Retina (tissue), 1 donor: ENCODE results near the gene TRIM13.
A peak's percentile ranks its signal among the peaks of the same experiment; 100 is the strongest.
"Not testable (repeated sequence)": the region's sequence is repeated elsewhere in the genome, so short reads cannot be mapped to it uniquely, and the experiment has no call there.

Experiments
- DNase-seq: peaks from one replicate; pipeline ENCODE4 v3.0.0-alpha.2; 2016

Gene TRIM13, protein sequence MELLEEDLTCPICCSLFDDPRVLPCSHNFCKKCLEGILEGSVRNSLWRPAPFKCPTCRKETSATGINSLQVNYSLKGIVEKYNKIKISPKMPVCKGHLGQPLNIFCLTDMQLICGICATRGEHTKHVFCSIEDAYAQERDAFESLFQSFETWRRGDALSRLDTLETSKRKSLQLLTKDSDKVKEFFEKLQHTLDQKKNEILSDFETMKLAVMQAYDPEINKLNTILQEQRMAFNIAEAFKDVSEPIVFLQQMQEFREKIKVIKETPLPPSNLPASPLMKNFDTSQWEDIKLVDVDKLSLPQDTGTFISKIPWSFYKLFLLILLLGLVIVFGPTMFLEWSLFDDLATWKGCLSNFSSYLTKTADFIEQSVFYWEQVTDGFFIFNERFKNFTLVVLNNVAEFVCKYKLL

GRCh38 chr13:49996951-49997895 is at the start of gene TRIM13:
TSS of gene TRIM13 (plus strand) at chr13:49997042. CDS start at chr13:50011941, 14,899 bp downstream.
- DNase-seq: peak; percentile 98

DNA sequence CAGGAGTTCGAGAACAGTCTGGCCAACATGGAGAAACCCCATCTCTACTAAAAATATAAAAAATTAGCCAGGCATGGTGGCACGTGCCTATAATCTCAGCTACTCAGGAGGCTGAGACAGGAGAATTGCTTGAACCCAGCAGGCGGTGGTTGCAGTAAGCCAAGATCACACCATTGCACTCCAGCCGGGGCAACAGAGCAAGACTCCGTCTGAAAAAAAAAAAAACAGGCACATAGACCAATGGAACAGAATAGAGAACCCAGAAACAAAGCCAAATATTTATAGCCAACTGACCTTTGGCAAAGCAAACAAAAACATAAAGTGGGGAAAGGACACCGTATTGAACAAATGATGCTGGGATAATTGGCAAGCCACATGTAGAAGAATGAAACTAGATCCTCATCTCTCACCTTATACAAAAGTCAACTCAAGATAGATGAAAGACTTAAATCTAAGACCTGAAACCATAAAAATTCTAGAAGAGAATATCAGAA is 48.0 kb upstream of the TRIM13 start:
- not testable (repeated sequence) for DNase-seq

GRCh38 chr13:49951754-49952535 is 44.9 kb upstream of the TRIM13 start:
- no peak for DNase-seq

DNA sequence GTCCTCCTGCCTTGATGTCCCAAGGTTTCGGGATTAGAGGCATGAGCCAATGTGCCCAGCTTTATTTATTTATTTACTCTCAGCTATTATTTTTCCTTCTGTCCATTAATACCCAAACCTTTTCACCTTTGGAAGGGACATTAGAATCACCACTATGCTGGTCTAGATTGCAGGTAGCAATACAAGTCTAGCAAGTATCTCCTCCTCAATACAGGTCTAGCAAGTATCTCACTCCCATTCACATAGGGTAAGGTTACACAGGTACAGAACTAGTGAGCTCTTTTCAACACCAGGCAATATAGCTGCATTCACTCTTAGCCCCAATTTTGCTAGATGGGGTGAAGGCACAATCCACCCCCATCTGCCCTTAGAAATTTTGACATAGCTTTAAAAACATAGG is 43.3 kb upstream of the TRIM13 start:
- no peak for DNase-seq

GRCh38 chr13:49954674-49955455 is 42.0 kb upstream of the TRIM13 start:
- no peak for DNase-seq

DNA sequence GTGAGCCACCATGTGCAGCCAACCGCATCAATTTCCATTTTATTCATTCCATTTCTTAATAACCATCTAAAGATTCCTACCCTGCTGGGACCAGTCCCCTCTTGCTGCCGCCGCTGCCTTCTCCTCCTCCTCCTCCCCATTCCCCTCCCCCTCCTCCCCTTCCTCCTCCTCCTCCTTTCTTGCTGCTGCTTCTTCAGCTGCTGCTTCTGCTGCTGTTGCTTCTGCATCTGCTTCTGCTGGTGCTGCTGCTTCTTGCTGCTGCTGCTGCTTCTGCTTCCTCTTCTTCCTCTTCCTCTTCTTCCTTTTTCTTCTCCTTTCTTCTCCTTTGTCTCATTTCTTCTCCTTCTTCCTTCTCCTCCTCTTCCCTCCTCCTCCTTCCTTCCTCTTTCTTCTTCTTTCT is 40.7 kb upstream of the TRIM13 start:
- DNase-seq: no peak

DNA sequence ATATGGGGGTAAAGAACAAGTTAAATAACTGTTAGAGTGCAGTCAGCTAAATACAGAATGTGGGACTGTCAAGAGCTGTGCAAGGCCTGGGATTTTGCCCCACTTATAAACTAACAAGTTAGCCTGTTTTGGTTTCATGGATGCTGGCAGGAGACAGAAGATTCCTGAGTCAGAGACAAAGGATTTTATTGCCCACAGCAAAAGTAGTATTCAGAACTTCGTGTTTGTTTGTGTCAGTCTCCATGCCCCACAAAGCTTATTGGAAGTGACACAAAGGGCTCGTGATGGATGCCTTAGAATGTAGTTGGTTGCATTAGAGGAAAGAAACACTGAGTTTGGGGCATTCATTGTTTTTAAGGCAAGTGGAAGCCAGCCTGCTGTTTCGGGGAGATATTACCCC is 38.5 kb upstream of the TRIM13 start:
- DNase-seq: no peak

DNA sequence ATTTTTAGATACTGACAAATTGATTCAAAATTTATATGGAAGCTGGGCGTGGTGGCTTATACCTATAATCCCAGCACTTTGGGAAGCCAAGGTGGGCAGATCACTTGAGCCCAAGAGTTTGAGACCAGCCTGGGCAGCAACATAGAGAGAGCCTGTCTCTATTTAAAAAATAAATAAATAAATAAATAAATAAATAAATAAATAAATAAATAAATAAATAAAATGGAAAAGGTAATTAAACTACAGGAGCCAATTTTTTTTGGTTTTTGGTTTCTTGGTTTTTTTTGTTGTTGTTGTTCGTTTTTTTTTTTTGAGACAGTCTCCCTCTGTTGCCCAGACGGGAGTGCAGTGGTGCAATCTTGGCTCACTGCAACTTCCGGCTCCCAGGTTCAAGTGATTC is 29.4 kb upstream of the TRIM13 start:
- no peak for DNase-seq

- no peak for DNase-seq
Observed at GRCh38 chr13:49972709-49973108, 24.1 kb upstream of the TRIM13 start.

DNA sequence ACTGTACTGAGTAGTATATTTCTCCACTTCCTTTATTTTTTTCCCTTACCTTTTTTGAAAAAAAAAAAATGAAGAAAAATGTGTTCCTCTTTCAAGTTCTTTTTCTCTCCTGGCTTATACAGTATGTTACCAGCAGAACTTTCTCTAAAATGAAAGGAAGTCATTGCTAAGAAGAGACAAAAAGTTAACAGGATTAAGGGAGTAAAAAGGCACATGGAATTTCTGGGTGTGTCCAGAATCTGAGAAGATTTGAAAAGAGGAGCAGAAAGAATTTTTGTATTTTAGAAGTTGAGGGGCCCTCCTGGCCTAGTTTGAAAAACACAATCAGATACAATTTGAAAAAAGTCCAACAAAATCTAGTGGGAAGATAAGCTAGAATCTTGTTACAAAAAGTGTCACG is 21.0 kb upstream of the TRIM13 start:
- no peak for DNase-seq

GRCh38 chr13:49976314-49977258 is 20.3 kb upstream of the TRIM13 start:
- DNase-seq: peak; percentile 59

DNA sequence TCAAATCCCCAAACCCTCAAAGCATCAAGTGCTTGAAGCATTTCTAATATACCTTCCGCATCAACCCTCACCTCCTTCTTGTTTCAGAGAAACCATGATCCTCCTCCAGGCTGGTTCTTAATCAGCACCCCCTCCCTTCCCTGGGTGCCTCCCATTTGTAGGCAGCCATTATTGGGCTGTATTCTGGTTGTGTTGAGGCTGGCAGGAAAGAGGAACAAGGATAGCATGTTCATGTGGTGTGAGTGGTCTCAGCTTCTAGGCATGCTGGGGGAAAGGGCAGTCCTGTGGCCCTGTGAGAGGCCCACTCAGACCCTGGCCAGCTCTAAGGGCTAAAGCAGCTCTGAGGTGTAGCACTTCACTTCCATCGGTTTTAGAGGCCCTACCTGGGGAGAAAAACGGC is 18.9 kb upstream of the TRIM13 start:
- no peak for DNase-seq

DNA sequence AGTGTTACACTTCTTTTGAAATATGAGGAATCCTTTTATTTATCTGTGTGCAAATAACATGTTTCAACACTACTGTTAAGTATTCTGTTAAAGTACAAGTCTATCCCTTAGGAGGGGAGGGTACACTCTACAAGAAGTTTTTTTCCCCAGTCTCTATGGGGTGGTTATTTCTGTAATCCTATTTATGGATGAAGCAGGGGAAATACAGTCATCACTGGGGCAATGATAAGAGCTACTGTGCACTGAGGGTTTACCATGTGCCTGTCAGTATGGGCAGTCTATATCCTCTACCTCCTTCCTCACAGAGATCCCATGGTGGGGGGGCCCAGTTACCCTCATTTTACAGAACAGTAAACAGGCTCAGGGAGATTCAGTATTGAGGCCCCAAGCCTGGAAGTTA is 16.6 kb upstream of the TRIM13 start:
- no peak for DNase-seq

DNA sequence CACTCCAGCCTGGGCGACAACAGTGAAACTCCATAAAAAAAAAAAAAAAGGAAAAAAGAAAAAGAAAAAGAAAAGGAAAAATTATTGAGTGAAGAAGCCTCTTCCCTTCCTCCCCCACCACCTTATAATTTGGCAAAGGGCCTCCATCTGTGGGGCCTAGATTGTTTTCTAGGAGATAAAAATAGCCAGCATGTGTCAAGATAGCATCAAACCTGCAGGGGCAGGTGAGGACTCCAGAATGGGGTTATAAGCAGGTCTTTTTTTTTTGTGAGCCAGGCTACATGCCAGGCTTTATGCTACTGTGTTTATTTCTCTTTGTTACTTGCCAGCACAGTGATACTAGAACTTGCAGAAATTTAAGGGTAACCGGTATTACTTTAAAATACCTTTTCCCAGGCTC is 11.7 kb upstream of the TRIM13 start:
- no peak for DNase-seq

GRCh38 chr13:49986471-49986870 is 10.4 kb upstream of the TRIM13 start:
- no peak for DNase-seq

GRCh38 chr13:49990612-49991011 is 6.2 kb upstream of the TRIM13 start:
- not testable (repeated sequence) for DNase-seq

- no peak for DNase-seq
Observed at GRCh38 chr13:49993111-49993510, 3.7 kb upstream of the TRIM13 start.

- DNase-seq: no peak
Observed at GRCh38 chr13:49993666-49994065, 3.2 kb upstream of the TRIM13 start.

DNA sequence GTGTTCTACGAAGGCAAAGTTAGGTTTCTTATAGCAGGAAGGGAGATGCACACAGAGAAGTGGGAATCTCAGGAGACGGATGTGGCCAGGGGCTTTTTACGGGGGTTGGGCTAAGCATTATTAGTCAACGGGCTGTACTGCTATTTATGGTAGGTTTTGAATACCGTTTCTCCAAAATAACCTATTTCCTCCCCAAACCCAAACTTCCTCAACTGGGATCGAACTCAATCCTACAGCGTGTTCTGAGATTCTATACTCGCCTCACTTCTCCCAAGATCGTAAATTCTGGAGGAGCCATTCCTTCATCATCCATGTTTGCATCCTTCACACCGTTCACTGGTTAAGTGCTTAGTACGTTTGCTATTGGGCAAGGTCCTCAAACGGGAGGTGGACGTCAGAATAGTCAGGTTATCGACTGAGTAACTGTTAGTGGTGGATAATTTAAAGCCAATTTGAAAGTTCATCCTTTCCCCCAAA is 1.2 kb upstream of the TRIM13 start:
- DNase-seq: no peak

DNA sequence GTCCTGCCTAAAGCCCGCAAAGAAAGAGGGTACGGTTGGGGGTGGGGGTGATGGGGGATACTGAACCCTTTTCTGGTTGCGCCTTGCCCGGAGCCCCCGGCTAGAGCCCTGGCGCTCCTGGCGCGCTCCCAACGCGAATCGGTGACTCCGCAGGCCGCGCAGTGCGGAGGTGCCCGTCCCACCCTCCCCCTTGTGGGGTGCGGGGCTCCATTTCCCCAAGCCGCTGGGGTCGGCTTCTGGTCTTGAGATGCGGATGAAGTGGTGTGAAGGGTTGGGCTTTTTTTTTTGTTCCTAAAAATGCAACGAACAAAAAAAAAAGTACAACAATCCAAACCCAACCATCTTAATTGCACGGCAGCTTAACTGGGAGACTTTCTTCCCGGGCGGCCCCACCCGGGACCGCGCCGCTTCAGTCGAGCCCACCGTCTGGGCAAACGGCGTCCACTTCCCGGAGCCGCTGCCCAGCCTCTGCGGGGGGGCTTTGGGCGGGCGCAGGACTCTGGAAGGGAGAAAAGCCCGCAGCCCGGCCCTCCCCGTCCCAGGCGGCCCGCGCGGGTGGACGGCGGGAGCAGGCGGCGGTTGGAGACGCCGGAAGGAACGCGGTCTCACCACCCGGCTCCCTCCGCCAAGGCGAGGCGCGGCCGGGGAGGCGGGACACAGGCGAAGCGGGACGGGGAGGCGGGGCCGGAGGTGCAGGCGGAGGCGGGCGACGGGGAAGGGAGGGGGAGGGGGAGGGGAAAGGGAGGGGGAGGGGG is 504 bp upstream of the TRIM13 start:
- peak; percentile 92 for DNase-seq
